Transverse colon (tissue), 4 donors: ENCODE results near the gene TBX2. TPM values are rescaled to one million over a fixed set of nuclear protein-coding genes. Genes with fewer than 3 reads are reported as not detected.

Source experiments
- DNase-seq: peaks from one replicate; pipeline ENCODE4 v3.0.0-alpha.2; 2019
- H3K27ac ChIP-seq, 4 donors: fragments of 200-600 bp; sonication (generic); 2 replicates each; pipeline ENCODE4 v1.5.1; 2016 to 2018; ENCODE audit warnings: inconsistent platforms in 4 of 4
- H3K27me3 ChIP-seq: fragments of 200-600 bp; sonication (generic); 2 replicates; pipeline ENCODE4 v1.5.1; 2017; ENCODE audit warnings: inconsistent platforms
- H3K36me3 ChIP-seq, 4 donors: fragments of 200-600 bp; sonication (generic); 2 replicates each; pipeline ENCODE4 v1.5.1; 2017 to 2019; ENCODE audit warnings: inconsistent platforms in 4 of 4
- H3K4me1 ChIP-seq, 4 donors: fragments of 200-600 bp; sonication (generic); 2 replicates each; pipeline ENCODE4 v1.5.1; 2017 to 2020; ENCODE audit warnings: inconsistent platforms in 4 of 4
- H3K4me3 ChIP-seq, 4 donors: fragments of 200-600 bp; sonication (generic); 1 replicate in 1 of 4; 2 replicates in 3 of 4; pipeline versions ENCODE4 v1.5.1 to v1.6.1; 2017 to 2019; ENCODE audit warnings: inconsistent platforms in 4 of 4
- H3K9me3 ChIP-seq, 2 donors: fragments of 200-600 bp; sonication (generic); 2 replicates each; pipeline ENCODE4 v1.5.1; 2017 to 2019; ENCODE audit warnings: inconsistent platforms in 2 of 2
- CTCF ChIP-seq, 5 experiments: fragments of 200-600 bp in 3 of 5; fragments of 450-650 bp in 2 of 5; sonication (generic) in 3 of 5; IDR thresholded peaks; 1 replicate in 2 of 5; 2 replicates in 3 of 5; pipeline ENCODE4 v1.5.1; 2016 to 2017; ENCODE audit warnings: antibody characterized with exemption in 5 of 5, inconsistent platforms in 3 of 5, mild to moderate bottlenecking in 2 of 5, moderate library complexity in 1 of 5
- EP300 ChIP-seq: sonication (generic); formaldehyde crosslinking; IDR thresholded peaks from one replicate; pipeline ENCODE4 v1.6.1; 2017; ENCODE audit warnings: antibody characterized with exemption, low read depth
- POLR2A ChIP-seq: fragments of 450-650 bp; IDR thresholded peaks from one replicate; pipeline ENCODE4 v1.6.1; 2016; ENCODE audit warnings: antibody characterized with exemption, mild to moderate bottlenecking, moderate library complexity
- POLR2AphosphoS5 ChIP-seq, 3 donors: sonication (generic); formaldehyde crosslinking; IDR thresholded peaks; one replicate each; pipeline ENCODE4 v1.6.1; 2016; ENCODE audit warnings: antibody characterized with exemption in 3 of 3
- WGBS, 2 donors: methylation state at CpG; one replicate each; pipeline ENCODE4 v1.1.5; 2018; ENCODE audit warnings: low coverage in 1 of 2; 5-methylcytosine and 5-hydroxymethylcytosine counted together
- in situ Hi-C, 4 donors: fragments of 200-750 bp; cut with MboI; loops; one replicate each; pipeline versions ENCODE4 v1.15.0 to v1.15.1; 2017; ENCODE audit warnings: low sequenced_read_pairs in 3 of 4, low pct_ligation_motif_present in 1 of 4, low pct_unique_long_range_greater_than_20kb in 1 of 4
- intact Hi-C: fragments of 100-400 bp; cut with DNase I; formaldehyde crosslinking; loops from one replicate; pipeline ENCODE4 v1.15.1; 2023; ENCODE audit warnings: low total_unique reads
- total RNA-seq, 4 donors: library from RNA; depleted of rRNA; stranded (reverse); fragments of >200 nt; gene quantifications; one replicate each; pipeline ENCODE4 v1.1.0, GENCODE V29; 2016

Gene TBX2
- 10 to 100 TPM in 2 of 4 donors, 1 to 10 TPM in 2; 2.6 to 13.5 (median 8.7) TPM for total RNA-seq

- peaks cover 92% of the 10 kb centered on the region for H3K27me3 ChIP-seq
- intact Hi-C loops (no loop called here), in situ Hi-C loops (loop anchor here (25.0 kb wide), 6 partner anchors 162 to 687 kb away; no protein-coding TSS in a partner anchor)
- H3K4me3 ChIP-seq: peak within 1 kb of the TSS; percentile 20 to 54 (median 30)
- 4% methylated on average over 64 of the region's 98 CpGs; no CpG with 5 or more reads in 1 of the 2 donors for WGBS, 2 donors
- no peaks in the 10 kb centered on the region for H3K36me3 ChIP-seq
- peak in 2 of 3 donors; percentile 55 for TF ChIP-seq POLR2AphosphoS5 (IDR thresholded peaks at IDR 0.05)
- no peak for TF ChIP-seq POLR2A
- peak; percentile 55 for DNase-seq
- peak within 1 kb of the TSS; percentile 53 to 78 (median 75) for H3K27ac ChIP-seq
- peaks cover 11 to 53% (median 41%) of the 10 kb centered on the region in 4 donors for H3K4me1 ChIP-seq
- no peaks in the 10 kb centered on the region for H3K9me3 ChIP-seq
These were observed at the start of gene TBX2 for GRCh38 chr17:61399131-61400065. TBX2 (plus strand) TSS chr17:61399843; CDS start chr17:61400177, 334 bp downstream.

GRCh38 chr17:61351745-61352407 lies 47.8 kb upstream of the TBX2 start:
- in situ Hi-C loops: no loop called here

GRCh38 chr17:61352408-61352770 lies 47.3 kb upstream of the TBX2 start:
- Histone ChIP-seq H3K4me3 (no peak overlapping the region), H3K27me3 (peaks cover 10% of the 10 kb centered on the region), H3K4me1 (no peaks in the 10 kb centered on the region), H3K36me3 (no peaks in the 10 kb centered on the region), H3K9me3 (no peaks in the 10 kb centered on the region), H3K27ac (no peak overlapping the region)
- WGBS, 2 donors: 78 to 96% methylated on average over 4 to 7 of the region's 7 CpGs
- DNase-seq: no peak
- in situ Hi-C loops: no loop called here
- TF ChIP-seq EP300 (no peak), CTCF (IDR thresholded peaks at IDR 0.05) (no peak), POLR2AphosphoS5 (IDR thresholded peaks at IDR 0.05) (no peak), POLR2A (no peak)
- intact Hi-C loops: no loop called here

More at GRCh38 chr17:61351745-61352407, 47.8 kb upstream of the TBX2 start:
- H3K36me3 ChIP-seq: no peaks in the 10 kb centered on the region
- 75 to 86% methylated on average over 5 of the region's 5 CpGs for WGBS, 2 donors
- no peaks in the 10 kb centered on the region for H3K9me3 ChIP-seq
- no peaks in the 10 kb centered on the region for H3K4me1 ChIP-seq
- intact Hi-C loops: no loop called here
- H3K27me3 ChIP-seq: peaks cover 12% of the 10 kb centered on the region
- no peak overlapping the region for H3K27ac ChIP-seq
- no peak for TF ChIP-seq EP300
- TF ChIP-seq POLR2A: no peak
- TF ChIP-seq CTCF (IDR thresholded peaks at IDR 0.05): no peak
- no peak for TF ChIP-seq POLR2AphosphoS5 (IDR thresholded peaks at IDR 0.05)
- no peak for DNase-seq
- H3K4me3 ChIP-seq: no peak overlapping the region

- no peak for TF ChIP-seq POLR2A
- TF ChIP-seq CTCF (IDR thresholded peaks at IDR 0.05): no peak
- TF ChIP-seq POLR2AphosphoS5 (IDR thresholded peaks at IDR 0.05): no peak
- no peak for TF ChIP-seq EP300
- H3K9me3 ChIP-seq: no peaks in the 10 kb centered on the region
- WGBS, 2 donors: 92 to 100% methylated on average over 1 to 12 of the region's 12 CpGs
- H3K27me3 ChIP-seq: peaks cover 5% of the 10 kb centered on the region
- H3K4me3 ChIP-seq: no peak overlapping the region
- H3K27ac ChIP-seq: no peak overlapping the region
- no peaks in the 10 kb centered on the region for H3K4me1 ChIP-seq
- H3K36me3 ChIP-seq: no peaks in the 10 kb centered on the region
- intact Hi-C loops: no loop called here
- in situ Hi-C loops: no loop called here
- DNase-seq: no peak
These were observed 46.7 kb upstream of the TBX2 start for GRCh38 chr17:61352781-61353491.
